DND-41 (cell line): ENCODE results near the gene CFAP68.

Experiments
- ATAC-seq: fragments of 200-7000 bp; cut with Tn5 transposase; 3 replicates; pipeline ENCODE4 v1.9.1; 2021; ENCODE audit warnings: low read depth; ENCODE audit not compliant: insufficient read depth
- DNase-seq: peaks from one replicate; pipeline ENCODE4 v3.0.0-alpha.2; 2020
- H2AFZ ChIP-seq: 2 replicates; pipeline ENCODE4 v1.6.0; 2012; ENCODE audit warnings: low read depth, low read length
- H3K27ac ChIP-seq: 2 replicates; pipeline ENCODE4 v1.5.1; 2012; ENCODE audit warnings: low read length, inconsistent platforms
- H3K27me3 ChIP-seq: fragments of 200-600 bp; sonication (generic); 2 replicates; pipeline ENCODE4 v1.6.0; 2012; ENCODE audit warnings: low read length, mild to moderate bottlenecking, inconsistent platforms; ENCODE audit not compliant: insufficient read depth, poor library complexity
- H3K36me3 ChIP-seq: 2 replicates; pipeline ENCODE4 v1.5.1; 2012; ENCODE audit warnings: low read length, inconsistent platforms; ENCODE audit not compliant: insufficient read depth
- H3K4me1 ChIP-seq: 2 replicates; pipeline ENCODE4 v1.5.1; 2012; ENCODE audit warnings: mild to moderate bottlenecking, low read length; ENCODE audit not compliant: insufficient read depth
- H3K4me2 ChIP-seq: 2 replicates; pipeline ENCODE4 v1.6.0; 2012; ENCODE audit warnings: mild to moderate bottlenecking, moderate library complexity, low read length, inconsistent platforms; ENCODE audit not compliant: insufficient read depth
- H3K4me3 ChIP-seq, 2 experiments: fragments of 200-600 bp in 1 of 2; shearing (Covaris generic) in 1 of 2; 2 replicates each; pipeline ENCODE4 v1.5.1; 2012 to 2016; ENCODE audit warnings: inconsistent platforms in 2 of 2, low read length in 2 of 2, mild to moderate bottlenecking in 2 of 2, low read depth in 1 of 2, moderate library complexity in 1 of 2
- H3K79me2 ChIP-seq: 2 replicates; pipeline ENCODE4 v1.6.0; 2012; ENCODE audit warnings: low read length, inconsistent platforms; ENCODE audit not compliant: insufficient read depth
- H3K9ac ChIP-seq: 2 replicates; pipeline ENCODE4 v1.6.0; 2012; ENCODE audit warnings: low read depth, mild to moderate bottlenecking, inconsistent platforms, low read length, moderate library complexity
- H3K9me3 ChIP-seq: 2 replicates; pipeline ENCODE4 v1.5.1; 2012; ENCODE audit warnings: low read length, moderate library complexity, mild to moderate bottlenecking, inconsistent platforms; ENCODE audit not compliant: insufficient read depth, severe bottlenecking
- H4K20me1 ChIP-seq: 2 replicates; pipeline ENCODE4 v1.6.0; 2012; ENCODE audit warnings: low read length; ENCODE audit not compliant: insufficient read depth
- CTCF ChIP-seq: IDR thresholded peaks from 2 replicates; pipeline ENCODE4 v1.5.1; 2012; ENCODE audit warnings: borderline replicate concordance, low read length, moderate library complexity, mild to moderate bottlenecking; ENCODE audit not compliant: poor library complexity, severe bottlenecking; ENCODE audit errors: extremely low read depth
- EZH2 ChIP-seq: IDR thresholded peaks from 3 replicates; pipeline ENCODE4 v1.6.1; 2012; ENCODE audit warnings: borderline replicate concordance, low read depth, mild to moderate bottlenecking, moderate library complexity, low read length, inconsistent platforms; ENCODE audit not compliant: severe bottlenecking

The CFAP68 gene

GRCh38 chr11:111846063-111846462 is 33.3 kb upstream of the CFAP68 start:
- no peak overlapping the region for H3K27ac ChIP-seq
- ATAC-seq: no peak

GRCh38 chr11:111846636-111847035 is 32.7 kb upstream of the CFAP68 start:
- Histone ChIP-seq H3K9ac (no peak overlapping the region), H3K4me2 (no peak overlapping the region), H3K36me3 (peaks cover 51% of the 10 kb centered on the region; the same call in 1 of the 2 replicates), H3K4me3 (no peak overlapping the region), H3K27me3 (no peaks in the 10 kb centered on the region), H4K20me1 (no peaks in the 10 kb centered on the region), H3K79me2 (no peaks in the 10 kb centered on the region), H2AFZ (no peak overlapping the region), H3K9me3 (no peaks in the 10 kb centered on the region), H3K27ac (no peak overlapping the region), H3K4me1 (no peaks in the 10 kb centered on the region)
- ATAC-seq: no peak
- no peak for DNase-seq
- TF ChIP-seq EZH2 (no peak), CTCF (no peak)

More at GRCh38 chr11:111846063-111846462, 33.3 kb upstream of the CFAP68 start:
- no peak for DNase-seq
- no peak overlapping the region for H2AFZ ChIP-seq
- H3K4me2 ChIP-seq: no peak overlapping the region
- H3K4me3 ChIP-seq: no peak overlapping the region
- TF ChIP-seq CTCF (no peak), EZH2 (no peak)
- no peaks in the 10 kb centered on the region for H3K27me3 ChIP-seq
- no peak overlapping the region for H3K9ac ChIP-seq
- H4K20me1 ChIP-seq: no peaks in the 10 kb centered on the region
- no peaks in the 10 kb centered on the region for H3K79me2 ChIP-seq
- 0 out of 2 replicates have a peak, but pooled peaks cover 2% of the 10 kb centered on the region for H3K4me1 ChIP-seq
- H3K36me3 ChIP-seq: peaks cover 48% of the 10 kb centered on the region; the same call in 1 of the 2 replicates
- H3K9me3 ChIP-seq: no peaks in the 10 kb centered on the region

GRCh38 chr11:111849631-111850030 is 29.7 kb upstream of the CFAP68 start:
- H3K9ac ChIP-seq: no peak overlapping the region
- H3K4me1 ChIP-seq: no peaks in the 10 kb centered on the region
- no peak overlapping the region for H3K4me2 ChIP-seq
- no peak overlapping the region for H3K4me3 ChIP-seq
- H4K20me1 ChIP-seq: no peaks in the 10 kb centered on the region
- ATAC-seq: no peak
- no peak overlapping the region for H2AFZ ChIP-seq
- peaks cover 58% of the 10 kb centered on the region; the same call in 1 of the 2 replicates for H3K36me3 ChIP-seq
- H3K79me2 ChIP-seq: no peaks in the 10 kb centered on the region
- TF ChIP-seq EZH2: no peak
- no peak for TF ChIP-seq CTCF
- H3K9me3 ChIP-seq: no peaks in the 10 kb centered on the region
- DNase-seq: no peak
- H3K27ac ChIP-seq: no peak overlapping the region
- H3K27me3 ChIP-seq: no peaks in the 10 kb centered on the region

- no peak overlapping the region for H3K9ac ChIP-seq
- H2AFZ ChIP-seq: no peak overlapping the region
- H4K20me1 ChIP-seq: no peaks in the 10 kb centered on the region
- no peak overlapping the region for H3K27ac ChIP-seq
- H3K4me3 ChIP-seq: no peak overlapping the region
- no peaks in the 10 kb centered on the region for H3K79me2 ChIP-seq
- H3K4me2 ChIP-seq: no peak overlapping the region
- no peaks in the 10 kb centered on the region for H3K4me1 ChIP-seq
- H3K9me3 ChIP-seq: no peaks in the 10 kb centered on the region
- ATAC-seq: no peak
- H3K36me3 ChIP-seq: peaks cover 62% of the 10 kb centered on the region; the same call in 1 of the 2 replicates
- TF ChIP-seq CTCF (no peak), EZH2 (no peak)
- no peaks in the 10 kb centered on the region for H3K27me3 ChIP-seq
- DNase-seq: no peak
Measured at GRCh38 chr11:111851067-111851466, 28.3 kb upstream of the CFAP68 start.
